Spleen (tissue), 7 donors: ENCODE measurements around the gene STAG1.

Experiments used
- CTCF ChIP-seq, 11 experiments: fragments of 200-600 bp in 7 of 11; fragments of 450-650 bp in 4 of 11; sonication (generic) in 4 of 11; IDR thresholded peaks in 8 of 11; conservative IDR thresholded peaks in 3 of 11; 1 replicate in 7 of 11; 2 replicates in 4 of 11; pipeline versions ENCODE4 v1.4.0 to v1.8.0; 2016 to 2021; ENCODE audit warnings: antibody characterized with exemption in 11 of 11, inconsistent platforms in 4 of 11, mild to moderate bottlenecking in 1 of 11
- POLR2A ChIP-seq, 3 donors: fragments of 450-650 bp; IDR thresholded peaks; one replicate each; pipeline ENCODE4 v1.5.1; 2017; ENCODE audit warnings: antibody characterized with exemption in 3 of 3, mild to moderate bottlenecking in 1 of 3
- POLR2AphosphoS5 ChIP-seq, 3 donors: sonication (generic); formaldehyde crosslinking; IDR thresholded peaks; one replicate each; pipeline ENCODE4 v1.5.1; 2017; ENCODE audit warnings: antibody characterized with exemption in 3 of 3
- donor health status: DM: no; HTN: no; CAD: no; lungs with moderate emphysema.
- donor health status: DM: no; HTN: no; CAD: no.
- donor health status: DM: no; HTN: no; CAD: no.

GRCh38 chr3:136562026-136562425 lies 190.2 kb downstream of the STAG1 start:
- no peak for TF ChIP-seq POLR2A (IDR thresholded peaks at IDR 0.05)
- TF ChIP-seq CTCF (IDR thresholded peaks at IDR 0.05 in 8 of 11, conservative IDR thresholded peaks at IDR 0.05 in 3 of 11), result no peak
- TF ChIP-seq POLR2AphosphoS5 (IDR thresholded peaks at IDR 0.05), result no peak
